ENCODE results near the gene LSM14A.

The LSM14A gene

DNA sequence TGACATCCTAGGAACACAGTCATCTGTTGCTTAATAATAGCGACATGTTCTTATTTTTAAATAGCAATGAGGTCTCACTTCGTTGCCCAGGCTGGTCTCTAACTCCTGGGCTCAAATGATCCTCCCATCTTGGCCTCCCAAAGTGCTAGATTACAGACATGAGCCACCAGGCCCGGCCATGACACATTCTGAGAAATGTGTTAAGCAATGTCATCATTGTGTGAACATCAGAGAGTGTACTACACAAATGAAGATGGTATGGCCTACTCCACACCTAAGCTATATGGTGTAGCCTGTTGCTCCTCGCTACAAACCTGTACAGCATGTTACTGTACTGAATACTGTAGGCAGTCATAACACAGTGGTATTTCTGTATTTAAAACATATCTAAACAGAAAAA, 57.4 kb downstream of the LSM14A start:
- H3K4me1 ChIP-seq (ENCODE audit: insufficient read depth, low read length, poor library complexity, severe bottlenecking) = peaks cover 17% of the 10 kb centered on the region
- no peak overlapping the region for H3K9ac ChIP-seq (ENCODE audit: low read depth, low read length, poor library complexity, severe bottlenecking)
- H3K36me3 ChIP-seq (ENCODE audit: insufficient read depth, low read length) = peaks cover 57% of the 10 kb centered on the region; the same call in 1 of the 2 replicates
- H3K4me2 ChIP-seq (ENCODE audit: low read depth, low read length, poor library complexity, severe bottlenecking) = no peak overlapping the region
- H3K4me3 ChIP-seq (ENCODE audit: low read length, poor library complexity, severe bottlenecking) = no peak overlapping the region
- H3F3A ChIP-seq (ENCODE audit: low read depth) = peaks cover 5% of the 10 kb centered on the region; the same call in 1 of the 2 replicates
- no peak overlapping the region for H2AFZ ChIP-seq (ENCODE audit: low read length)
- H3K9me3 ChIP-seq (ENCODE audit: insufficient read depth, low read depth, low read length) = no peaks in the 10 kb centered on the region
- no peak for TF ChIP-seq EZH2phosphoT487 (IDR thresholded peaks at IDR 0.05; ENCODE audit: borderline replicate concordance)
- TF ChIP-seq, protein P1, sequence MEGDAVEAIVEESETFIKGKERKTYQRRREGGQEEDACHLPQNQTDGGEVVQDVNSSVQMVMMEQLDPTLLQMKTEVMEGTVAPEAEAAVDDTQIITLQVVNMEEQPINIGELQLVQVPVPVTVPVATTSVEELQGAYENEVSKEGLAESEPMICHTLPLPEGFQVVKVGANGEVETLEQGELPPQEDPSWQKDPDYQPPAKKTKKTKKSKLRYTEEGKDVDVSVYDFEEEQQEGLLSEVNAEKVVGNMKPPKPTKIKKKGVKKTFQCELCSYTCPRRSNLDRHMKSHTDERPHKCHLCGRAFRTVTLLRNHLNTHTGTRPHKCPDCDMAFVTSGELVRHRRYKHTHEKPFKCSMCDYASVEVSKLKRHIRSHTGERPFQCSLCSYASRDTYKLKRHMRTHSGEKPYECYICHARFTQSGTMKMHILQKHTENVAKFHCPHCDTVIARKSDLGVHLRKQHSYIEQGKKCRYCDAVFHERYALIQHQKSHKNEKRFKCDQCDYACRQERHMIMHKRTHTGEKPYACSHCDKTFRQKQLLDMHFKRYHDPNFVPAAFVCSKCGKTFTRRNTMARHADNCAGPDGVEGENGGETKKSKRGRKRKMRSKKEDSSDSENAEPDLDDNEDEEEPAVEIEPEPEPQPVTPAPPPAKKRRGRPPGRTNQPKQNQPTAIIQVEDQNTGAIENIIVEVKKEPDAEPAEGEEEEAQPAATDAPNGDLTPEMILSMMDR (conservative IDR thresholded peaks at IDR 0.05; ENCODE audit: low read length) = no peak
- H3K9me2 ChIP-seq (replicated peaks; ENCODE audit: low read depth, low read length) = no peaks in the 10 kb centered on the region
- no peaks in the 10 kb centered on the region for H3K79me2 ChIP-seq (ENCODE audit: insufficient read depth, low read length)
- H4K20me1 ChIP-seq (ENCODE audit: insufficient read depth, low read length, poor library complexity, severe bottlenecking) = peaks cover 26% of the 10 kb centered on the region
- no peaks in the 10 kb centered on the region for H3K27me3 ChIP-seq (ENCODE audit: insufficient read depth, low read length, poor library complexity, severe bottlenecking)

DNA sequence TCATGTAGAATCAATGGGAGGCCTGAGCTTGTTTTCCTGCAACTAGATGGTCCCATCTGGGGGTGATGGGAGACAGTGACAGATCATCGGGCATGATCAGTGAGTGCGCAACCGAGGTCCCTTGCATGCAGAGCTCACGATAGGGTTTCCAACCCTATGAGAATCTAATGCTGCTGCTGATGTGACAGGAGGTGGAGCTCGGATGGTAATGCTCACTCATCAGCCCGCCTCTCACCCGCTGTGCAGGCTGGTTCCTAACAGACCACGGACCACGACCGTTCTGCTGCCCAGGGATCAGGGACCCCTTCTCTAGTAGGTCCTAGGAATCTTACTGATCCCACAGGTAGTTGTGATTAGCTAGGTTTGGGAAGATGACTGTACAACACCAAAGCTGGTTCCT, 58.5 kb downstream of the LSM14A start:
- no peaks in the 10 kb centered on the region for H3K9me3 ChIP-seq (ENCODE audit: insufficient read depth, low read depth, low read length)

DNA sequence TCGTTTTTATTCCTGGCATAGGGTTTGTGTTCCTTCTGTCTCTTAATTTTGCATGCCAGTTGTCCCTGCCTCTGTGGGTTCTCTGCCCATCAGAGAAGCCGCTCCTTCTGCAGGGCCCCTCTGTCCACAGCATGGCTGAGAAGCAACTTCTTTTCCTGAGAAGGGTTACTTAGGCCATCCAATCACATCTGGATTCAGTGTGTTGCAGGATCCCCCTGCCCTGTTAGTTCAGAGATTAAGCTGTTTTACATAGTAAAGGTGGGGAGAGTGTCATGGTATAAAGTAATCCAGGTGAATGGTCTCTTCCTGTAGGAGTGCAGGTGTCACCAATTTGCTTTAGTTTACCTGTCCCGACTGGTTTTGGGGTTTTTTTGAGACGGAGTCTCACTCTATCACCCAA, 59.1 kb downstream of the LSM14A start:
- Histone ChIP-seq H3K9me3 (ENCODE audit: insufficient read depth, low read depth, low read length) (no peaks in the 10 kb centered on the region), H2AFZ (ENCODE audit: low read length) (no peak overlapping the region), H3K4me1 (ENCODE audit: insufficient read depth, low read length, poor library complexity, severe bottlenecking) (peaks cover under 1% of the 10 kb centered on the region), H3K9ac (ENCODE audit: low read depth, low read length, poor library complexity, severe bottlenecking) (no peak overlapping the region), H3K4me2 (ENCODE audit: low read depth, low read length, poor library complexity, severe bottlenecking) (no peak overlapping the region), H4K20me1 (ENCODE audit: insufficient read depth, low read length, poor library complexity, severe bottlenecking) (peaks cover 8% of the 10 kb centered on the region), H3K36me3 (ENCODE audit: insufficient read depth, low read length) (peaks cover 40% of the 10 kb centered on the region; the same call in 1 of the 2 replicates), H3K9me2 (replicated peaks; ENCODE audit: low read depth, low read length) (no peaks in the 10 kb centered on the region), H3K27me3 (ENCODE audit: insufficient read depth, low read length, poor library complexity, severe bottlenecking) (no peaks in the 10 kb centered on the region), H3K4me3 (ENCODE audit: low read length, poor library complexity, severe bottlenecking) (no peak overlapping the region), H3K79me2 (ENCODE audit: insufficient read depth, low read length) (no peaks in the 10 kb centered on the region), H3F3A (ENCODE audit: low read depth) (no peaks in the 10 kb centered on the region)
- TF ChIP-seq EZH2phosphoT487 (IDR thresholded peaks at IDR 0.05; ENCODE audit: borderline replicate concordance) = no peak

More for the DNA sequence above, 58.5 kb downstream of the LSM14A start:
- peaks cover 15% of the 10 kb centered on the region for H4K20me1 ChIP-seq (ENCODE audit: insufficient read depth, low read length, poor library complexity, severe bottlenecking)
- no peaks in the 10 kb centered on the region for H3K9me2 ChIP-seq (replicated peaks; ENCODE audit: low read depth, low read length)
- H3F3A ChIP-seq (ENCODE audit: low read depth) = no peaks in the 10 kb centered on the region
- peaks cover 6% of the 10 kb centered on the region for H3K4me1 ChIP-seq (ENCODE audit: insufficient read depth, low read length, poor library complexity, severe bottlenecking)
- no peak overlapping the region for H3K4me3 ChIP-seq (ENCODE audit: low read length, poor library complexity, severe bottlenecking)
- H3K9ac ChIP-seq (ENCODE audit: low read depth, low read length, poor library complexity, severe bottlenecking) = no peak overlapping the region
- peaks cover 46% of the 10 kb centered on the region; the same call in 1 of the 2 replicates for H3K36me3 ChIP-seq (ENCODE audit: insufficient read depth, low read length)
- no peak overlapping the region for H2AFZ ChIP-seq (ENCODE audit: low read length)
- TF ChIP-seq, protein P1 (conservative IDR thresholded peaks at IDR 0.05; ENCODE audit: low read length) = no peak
- no peak for TF ChIP-seq EZH2phosphoT487 (IDR thresholded peaks at IDR 0.05; ENCODE audit: borderline replicate concordance)
- H3K27me3 ChIP-seq (ENCODE audit: insufficient read depth, low read length, poor library complexity, severe bottlenecking) = no peaks in the 10 kb centered on the region
- no peaks in the 10 kb centered on the region for H3K79me2 ChIP-seq (ENCODE audit: insufficient read depth, low read length)
- no peak overlapping the region for H3K4me2 ChIP-seq (ENCODE audit: low read depth, low read length, poor library complexity, severe bottlenecking)
